ENCODE data around the gene GTF2F1. TPM values are rescaled to one million over a fixed set of nuclear protein-coding genes. Genes with fewer than 3 reads are reported as not detected.
"Not testable (repeated sequence)": the region's sequence is repeated elsewhere in the genome, so short reads cannot be mapped to it uniquely, and the experiment has no call there.

Gene GTF2F1
- total and polyA plus RNA-seq, 5 donors, result 30.8 to 39.8 (median 33.8) TPM

GRCh38 chr19:6352381-6353165 lies 40.4 kb downstream of the GTF2F1 start:
- no peaks in the 10 kb centered on the region for H3K27me3 ChIP-seq (ENCODE audit: control insufficient read depth, insufficient read depth)
- no peaks in the 10 kb centered on the region for H3K4me1 ChIP-seq (ENCODE audit: control insufficient read depth, insufficient read depth, low read length)
- intact Hi-C loops (cut with DNase I), result no loop called here
- no peak overlapping the region for H3K27ac ChIP-seq (ENCODE audit: low read length)
- DNase-seq (no peak), ATAC-seq (no peak)
- WGBS, result 97% methylated on average over 2 of the region's 2 CpGs
- H3K9me3 ChIP-seq (ENCODE audit: control insufficient read depth, low read length), result no peaks in the 10 kb centered on the region
- no peak overlapping the region for H3K4me3 ChIP-seq (ENCODE audit: low read length)

DNA sequence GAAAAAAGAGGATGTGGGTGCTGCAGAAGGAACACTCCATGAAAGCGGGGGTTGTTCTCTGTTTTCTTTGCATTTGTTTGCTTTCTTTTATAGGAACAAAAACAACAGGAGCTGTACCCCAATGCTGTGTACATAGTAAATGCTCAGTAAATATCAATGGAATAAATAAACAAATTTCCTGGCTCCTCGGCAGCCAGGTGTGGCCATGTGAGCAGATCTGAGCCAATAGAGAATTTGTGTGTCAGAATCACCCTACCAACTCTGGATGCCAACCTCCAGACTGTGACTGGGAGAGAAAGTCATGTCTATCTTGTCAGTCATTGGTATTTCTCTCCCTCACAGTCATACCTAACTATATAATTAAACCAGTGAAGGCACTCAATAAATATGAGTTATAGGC lies 42.3 kb downstream of the GTF2F1 start:
- no peak for DNase-seq
- no peak overlapping the region for H3K4me3 ChIP-seq (ENCODE audit: low read length)
- no peaks in the 10 kb centered on the region for H3K9me3 ChIP-seq (ENCODE audit: control insufficient read depth, low read length)
- no peak for ATAC-seq
- no peaks in the 10 kb centered on the region for H3K27me3 ChIP-seq (ENCODE audit: control insufficient read depth, insufficient read depth)
- H3K27ac ChIP-seq (ENCODE audit: low read length), result no peak overlapping the region
- WGBS, result 82% methylated on average over 2 of the region's 2 CpGs
- intact Hi-C loops (cut with DNase I), result no loop called here
- H3K4me1 ChIP-seq (ENCODE audit: control insufficient read depth, insufficient read depth, low read length), result no peaks in the 10 kb centered on the region

GRCh38 chr19:6349271-6349670 lies 43.7 kb downstream of the GTF2F1 start:
- intact Hi-C loops (cut with DNase I); H3K9me3 ChIP-seq (ENCODE audit: control insufficient read depth, low read length); H3K27ac ChIP-seq (ENCODE audit: low read length); H3K27me3 ChIP-seq (ENCODE audit: control insufficient read depth, insufficient read depth); H3K4me1 ChIP-seq (ENCODE audit: control insufficient read depth, insufficient read depth, low read length); H3K4me3 ChIP-seq (ENCODE audit: low read length); ATAC-seq; DNase-seq: not testable (repeated sequence)
- 81% methylated on average over 2 of the region's 2 CpGs for WGBS

DNA sequence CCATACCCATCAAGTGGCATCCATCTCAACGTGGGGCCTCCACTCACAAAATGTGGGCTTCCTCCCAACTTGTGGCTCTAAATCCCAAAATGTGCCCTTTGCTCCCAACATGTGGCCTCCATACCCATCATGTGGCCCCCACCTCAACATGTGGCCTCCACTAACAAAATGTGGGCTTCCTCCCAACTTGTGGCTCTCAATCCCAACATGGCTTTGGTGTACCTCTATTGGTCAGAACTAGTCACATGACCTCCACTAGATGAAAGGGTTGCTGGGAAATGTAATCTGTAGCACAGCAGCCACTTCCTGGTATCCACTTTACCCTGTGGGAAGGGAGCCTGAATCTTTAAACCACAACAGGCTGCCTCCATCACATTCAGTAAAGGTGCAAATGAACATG lies 49.5 kb downstream of the GTF2F1 start:
- no peaks in the 10 kb centered on the region for H3K4me1 ChIP-seq (ENCODE audit: control insufficient read depth, insufficient read depth, low read length)
- H3K4me3 ChIP-seq (ENCODE audit: low read length), result no peak overlapping the region
- DNase-seq, result no peak
- ATAC-seq, result no peak
- no peak overlapping the region for H3K27ac ChIP-seq (ENCODE audit: low read length)
- H3K27me3 ChIP-seq (ENCODE audit: control insufficient read depth, insufficient read depth), result no peaks in the 10 kb centered on the region
- intact Hi-C loops (cut with DNase I), result no loop called here
- 91% methylated on average over 1 of the region's 1 CpG for WGBS
- H3K9me3 ChIP-seq (ENCODE audit: control insufficient read depth, low read length), result no peaks in the 10 kb centered on the region

- intact Hi-C loops (cut with DNase I), result no loop called here
- DNase-seq (no peak), ATAC-seq (no peak)
- Histone ChIP-seq H3K27ac (ENCODE audit: low read length) (no peak overlapping the region), H3K4me1 (ENCODE audit: control insufficient read depth, insufficient read depth, low read length) (no peaks in the 10 kb centered on the region), H3K4me3 (ENCODE audit: low read length) (no peak overlapping the region), H3K9me3 (ENCODE audit: control insufficient read depth, low read length) (no peaks in the 10 kb centered on the region), H3K27me3 (ENCODE audit: control insufficient read depth, insufficient read depth) (no peaks in the 10 kb centered on the region)
- 55% methylated on average over 14 of the region's 14 CpGs for WGBS
These were observed 52.3 kb downstream of the GTF2F1 start for GRCh38 chr19:6340493-6341201.

- intact Hi-C loops (cut with DNase I), result no loop called here
These were observed 58.3 kb downstream of the GTF2F1 start for GRCh38 chr19:6334490-6335285.

GRCh38 chr19:6333439-6333838 lies 59.5 kb downstream of the GTF2F1 start, which contains the start of gene ACER1:
TSS of gene ACER1 (minus strand) at chr19:6333612. CDS start at chr19:6333551, 61 bp downstream.
- Histone ChIP-seq H3K9me3 (ENCODE audit: control insufficient read depth, low read length) (no peaks in the 10 kb centered on the region), H3K27ac (ENCODE audit: low read length) (no peak within 1 kb of the TSS), H3K4me1 (ENCODE audit: control insufficient read depth, insufficient read depth, low read length) (no peaks in the 10 kb centered on the region), H3K4me3 (ENCODE audit: low read length) (no peak within 1 kb of the TSS), H3K27me3 (ENCODE audit: control insufficient read depth, insufficient read depth) (no peaks in the 10 kb centered on the region)
- DNase-seq (no peak), ATAC-seq (no peak)
- intact Hi-C loops (cut with DNase I), result no loop called here
- WGBS, result 78% methylated on average over 17 of the region's 17 CpGs

More at GRCh38 chr19:6334490-6335285, 58.3 kb downstream of the GTF2F1 start:
- no peaks in the 10 kb centered on the region for H3K27me3 ChIP-seq (ENCODE audit: control insufficient read depth, insufficient read depth)
- DNase-seq (no peak), ATAC-seq (no peak)
- no peak overlapping the region for H3K4me3 ChIP-seq (ENCODE audit: low read length)
- H3K27ac ChIP-seq (ENCODE audit: low read length), result no peak overlapping the region
- no peaks in the 10 kb centered on the region for H3K4me1 ChIP-seq (ENCODE audit: control insufficient read depth, insufficient read depth, low read length)
- 86% methylated on average over 6 of the region's 6 CpGs for WGBS
- no peaks in the 10 kb centered on the region for H3K9me3 ChIP-seq (ENCODE audit: control insufficient read depth, low read length)

Small RNA genes within 50 kb of the gene (microRNA-seq; reads per million reads assigned to microRNA genes)
- gene MIR3940, result 0.54 to 1.3 reads per million in 2 donors
- gene MIR6790, result 0 reads per million in 2 donors
- gene MIR6885, result 0 reads per million in 2 donors

Other genes with a start within 250 kb of the GTF2F1 start
- gene MLLT1, start 113.2 kb downstream of the GTF2F1 start, total RNA-seq, result 10 to 100 TPM; 62.5 to 67.3 (median 65.5) TPM
- 34.8 TPM for gene MLLT1, start 113.2 kb downstream of the GTF2F1 start, polyA plus RNA-seq
- not detected for gene ACER1, start 59.6 kb downstream of the GTF2F1 start, total RNA-seq
- not detected for gene ACER1, start 59.6 kb downstream of the GTF2F1 start, polyA plus RNA-seq
- gene CLPP, start 31.6 kb downstream of the GTF2F1 start, total RNA-seq, result 10 to 100 TPM; 61.5 to 79.5 (median 68.6) TPM
- gene CLPP, start 31.6 kb downstream of the GTF2F1 start, polyA plus RNA-seq, result 73.0 TPM
- 100 to 1,000 TPM in 3 of 4 donors, 10 to 100 TPM in 1; 95.6 to 127 (median 119) TPM for gene ALKBH7, start 20.4 kb downstream of the GTF2F1 start, total RNA-seq
- gene ALKBH7, start 20.4 kb downstream of the GTF2F1 start, polyA plus RNA-seq, result 99.0 TPM
- 1 to 10 TPM in 2 of 4 donors, under 1 TPM in 2; 0.68 to 1.3 (median 0.99) TPM for gene PSPN, start 17.2 kb downstream of the GTF2F1 start, total RNA-seq
- gene PSPN, start 17.2 kb downstream of the GTF2F1 start, polyA plus RNA-seq, result 0.50 TPM
- gene KHSRP, start 31.6 kb upstream of the GTF2F1 start, total RNA-seq, result 100 to 1,000 TPM; 105 to 134 (median 112) TPM
- gene KHSRP, start 31.6 kb upstream of the GTF2F1 start, polyA plus RNA-seq, result 84.8 TPM
- gene SLC25A41, start 40.6 kb upstream of the GTF2F1 start, total RNA-seq, result under 1 TPM; 0.21 to 0.54 (median 0.29) TPM
- 0.36 TPM for gene SLC25A41, start 40.6 kb upstream of the GTF2F1 start, polyA plus RNA-seq
- 10 to 100 TPM; 81.6 to 95.5 (median 89.7) TPM for gene SLC25A23, start 66.6 kb upstream of the GTF2F1 start, total RNA-seq
- gene SLC25A23, start 66.6 kb upstream of the GTF2F1 start, polyA plus RNA-seq, result 59.6 TPM
- gene CRB3, start 71.1 kb upstream of the GTF2F1 start, total RNA-seq, result not detected
- gene CRB3, start 71.1 kb upstream of the GTF2F1 start, polyA plus RNA-seq, result 0.11 TPM
- 1 to 10 TPM in 2 of 4 donors, under 1 TPM in 2; 0.54 to 1.9 (median 1.1) TPM for gene DENND1C, start 88.6 kb upstream of the GTF2F1 start, total RNA-seq
- gene DENND1C, start 88.6 kb upstream of the GTF2F1 start, polyA plus RNA-seq, result 0.68 TPM
- gene TUBB4A, start 109.1 kb upstream of the GTF2F1 start, total RNA-seq, result 1 to 10 TPM in 3 of 4 donors, under 1 TPM in 1; 0.45 to 7.4 (median 2.7) TPM
- 2.2 TPM for gene TUBB4A, start 109.1 kb upstream of the GTF2F1 start, polyA plus RNA-seq
- under 1 TPM; 0.17 to 0.91 (median 0.24) TPM for gene TNFSF9, start 137.9 kb upstream of the GTF2F1 start, total RNA-seq
- gene TNFSF9, start 137.9 kb upstream of the GTF2F1 start, polyA plus RNA-seq, result 0.14 TPM
- gene CD70, start 198.0 kb upstream of the GTF2F1 start, total RNA-seq, result not detected
- not detected for gene CD70, start 198.0 kb upstream of the GTF2F1 start, polyA plus RNA-seq